HepG2 (cell line): ENCODE measurements around the gene PLK3. TPM values are rescaled to one million over a fixed set of nuclear protein-coding genes. Genes with fewer than 3 reads are reported as not detected.

ENCODE experiments used
- ATF4 ChIP-seq, 2 experiments: fragments of 450-650 bp in 1 of 2; sonication (generic) in 1 of 2; formaldehyde crosslinking; IDR thresholded peaks; 2 replicates each; pipeline versions ENCODE4 v1.5.0 to v1.8.0; 2020 to 2022; ENCODE audit warnings: mild to moderate bottlenecking in 1 of 2, missing genetic modification reagents in 1 of 2
- CEBPB ChIP-seq: IDR thresholded peaks from 2 replicates; pipeline ENCODE4 v1.6.1; 2011; ENCODE audit warnings: low read depth, low read length, improper control_type of control experiment, borderline replicate concordance
- CTCF ChIP-seq: sonication (generic); formaldehyde crosslinking; IDR thresholded peaks from 2 replicates; pipeline ENCODE4 v1.5.0; 2020; ENCODE audit warnings: mild to moderate bottlenecking, missing genetic modification reagents, moderate library complexity
- KDM2A ChIP-seq: sonication (generic); formaldehyde crosslinking; IDR thresholded peaks from 2 replicates; pipeline ENCODE4 v1.4.0; 2020; ENCODE audit warnings: low read depth, missing genetic modification reagents, borderline replicate concordance
- NCOR1 ChIP-seq: fragments of 200-600 bp; sonication (generic); IDR thresholded peaks from 2 replicates; pipeline ENCODE4 v1.7.0; 2017; ENCODE audit warnings: antibody characterized with exemption, low read length, borderline replicate concordance
- NFE2 ChIP-seq: sonication (generic); formaldehyde crosslinking; IDR thresholded peaks from 2 replicates; pipeline ENCODE4 v1.4.0; 2020; ENCODE audit warnings: missing genetic modification reagents
- POGK ChIP-seq: sonication (generic); formaldehyde crosslinking; conservative IDR thresholded peaks from 2 replicates; pipeline ENCODE4 v1.8.0; 2022; ENCODE audit warnings: mild to moderate bottlenecking, moderate library complexity, missing genetic modification reagents
- SRY ChIP-seq: sonication (generic); formaldehyde crosslinking; IDR thresholded peaks from 2 replicates; pipeline ENCODE4 v1.8.0; 2022; ENCODE audit warnings: mild to moderate bottlenecking, missing genetic modification reagents
- SUZ12 ChIP-seq: fragments of 150-350 bp; IDR thresholded peaks from 2 replicates; pipeline ENCODE4 v1.6.1; 2014; ENCODE audit warnings: low read depth, low read length
- ZBTB25 ChIP-seq: IDR thresholded peaks from 2 replicates; pipeline ENCODE4 v1.6.1; 2018; ENCODE audit warnings: missing genetic modification reagents
- ZBTB37 ChIP-seq: sonication (generic); formaldehyde crosslinking; IDR thresholded peaks from 2 replicates; pipeline ENCODE4 v1.4.0; 2020; ENCODE audit warnings: mild to moderate bottlenecking, missing genetic modification reagents
- ZNF251 ChIP-seq: sonication (generic); formaldehyde crosslinking; IDR thresholded peaks from 2 replicates; pipeline ENCODE4 v1.9.0; 2021; ENCODE audit warnings: mild to moderate bottlenecking, missing genetic modification reagents
- ZNF33B ChIP-seq: sonication (generic); formaldehyde crosslinking; IDR thresholded peaks from 2 replicates; pipeline ENCODE4 v1.5.1; 2020; ENCODE audit warnings: mild to moderate bottlenecking, missing genetic modification reagents
- ZNF362 ChIP-seq: sonication (generic); formaldehyde crosslinking; IDR thresholded peaks from 2 replicates; pipeline ENCODE4 v1.4.0; 2020; ENCODE audit warnings: missing genetic modification reagents, mild to moderate bottlenecking, borderline replicate concordance
- ZNF367 ChIP-seq: sonication (generic); formaldehyde crosslinking; IDR thresholded peaks from 2 replicates; pipeline ENCODE4 v1.4.0; 2020; ENCODE audit warnings: missing genetic modification reagents, borderline replicate concordance
- ZNF770 ChIP-seq: sonication (generic); formaldehyde crosslinking; IDR thresholded peaks from 2 replicates; pipeline ENCODE4 v1.5.0; 2020; ENCODE audit warnings: mild to moderate bottlenecking, missing genetic modification reagents
- polyA plus RNA-seq, 8 experiments: library from polyadenylated mRNA; depleted of rRNA in 3 of 8; stranded (reverse) in 7 of 8; unstranded in 1 of 8; fragments of >200 nt; fragmentation: Illumina TruSeq in 4 of 8; extraction: Trizol in 4 of 8; gene quantifications; 2 replicates each; pipeline versions ENCODE4 v1.2.1 to v1.2.3, GENCODE V29; 2011 to 2016; ENCODE audit warnings: low read depth in 4 of 8, missing spikeins in 1 of 8, mixed read lengths in 1 of 8; ENCODE audit not compliant: insufficient read depth in 1 of 8
- total RNA-seq, 5 experiments: library from RNA; depleted of rRNA; stranded (reverse); fragments of >200 nt; fragmentation: Illumina TruSeq; extraction: Trizol; gene quantifications; 2 replicates each; pipeline ENCODE4 v1.2.3, GENCODE V29; 2016; ENCODE audit warnings: low read depth in 1 of 5

Gene PLK3
- total and polyA plus RNA-seq, 2 of the 13 experiments (the other 11 are each of a cell fraction or from before 2014, with no cell fraction given): 9.8 to 16.9 TPM

- TF ChIP-seq POGK (CRISPR knock-in tag) (peak; percentile 85), SRY (CRISPR knock-in tag) (0 out of 2 replicates have a peak, but pooled peaks have one; percentile 71), CTCF (CRISPR knock-in tag) (peak; percentile 65), ZNF770 (CRISPR knock-in tag) (0 out of 2 replicates have a peak, but pooled peaks have one; percentile 46), KDM2A (CRISPR knock-in tag) (peak; percentile 54), ZBTB37 (CRISPR knock-in tag) (no peak), NFE2 (CRISPR knock-in tag) (no peak), ZBTB25 (CRISPR knock-in tag) (peak; percentile 17; the same call in 1 of the 2 replicates), ZNF362 (CRISPR knock-in tag) (no peak), SUZ12 (no peak), CEBPB (no peak), ATF4 (CRISPR knock-in tag; IDR thresholded peaks at IDR 0.05) (no peak), ZNF33B (no peak), ZNF367 (CRISPR knock-in tag) (no peak; the same call in 1 of the 2 replicates), NCOR1 (no peak), ZNF251 (CRISPR knock-in tag) (no peak)
These were observed 15.8 kb upstream of the PLK3 start (continued) for GRCh38 chr1:44784094-44785028.
